Natural killer cell (primary cell): ENCODE measurements around the gene TOMM40. TPM values are rescaled to one million over a fixed set of nuclear protein-coding genes. Genes with fewer than 3 reads are reported as not detected.
"Not testable (repeated sequence)": the region's sequence is repeated elsewhere in the genome, so short reads cannot be mapped to it uniquely, and the experiment has no call there.

ENCODE experiments used
- ATAC-seq, 3 donors: fragments of 150-1000 bp in 2 of 3; fragments of 200-7000 bp in 1 of 3; cut with Tn5 transposase; 1 replicate in 1 of 3; 2 replicates in 2 of 3; pipeline ENCODE4 v1.10.0; 2021; ENCODE audit warnings: mild to moderate bottlenecking in 2 of 3, moderate library complexity in 2 of 3
- DNase-seq, 2 donors: peaks; one replicate each; pipeline versions ENCODE4 v3.0.0 to v3.0.0-alpha.2; 2013 to 2021; ENCODE audit warnings: mixed read lengths in 1 of 2
- H3K27ac ChIP-seq: one replicate; pipeline ENCODE4 v1.5.1; 2013; ENCODE audit warnings: mild to moderate bottlenecking, low read length
- H3K27me3 ChIP-seq: one replicate; pipeline ENCODE4 v1.6.1; 2013; ENCODE audit warnings: low read length; ENCODE audit not compliant: control insufficient read depth, insufficient read depth
- H3K36me3 ChIP-seq: one replicate; pipeline ENCODE4 v1.6.1; 2013; ENCODE audit warnings: low read length; ENCODE audit not compliant: control insufficient read depth, insufficient read depth
- H3K4me1 ChIP-seq: one replicate; pipeline ENCODE4 v1.6.1; 2013; ENCODE audit warnings: low read length; ENCODE audit not compliant: control insufficient read depth, insufficient read depth
- H3K4me3 ChIP-seq: one replicate; pipeline ENCODE4 v1.5.1; 2013; ENCODE audit warnings: low read length
- H3K9me3 ChIP-seq: one replicate; pipeline ENCODE4 v1.6.1; 2013; ENCODE audit warnings: low read length; ENCODE audit not compliant: control insufficient read depth, insufficient read depth
- H3K27ac Mint-ChIP-seq, 2 donors: one replicate each; pipeline ENCODE4 v1.8.0; 2022; ENCODE audit warnings: mild to moderate bottlenecking in 2 of 2, mixed read lengths in 2 of 2, moderate library complexity in 1 of 2
- H3K27me3 Mint-ChIP-seq, 2 donors: one replicate each; pipeline ENCODE4 v1.8.0; 2022; ENCODE audit warnings: low read depth in 2 of 2, mixed read lengths in 2 of 2
- H3K36me3 Mint-ChIP-seq: one replicate; pipeline ENCODE4 v1.8.0; 2022; ENCODE audit warnings: mixed read lengths
- H3K4me1 Mint-ChIP-seq, 2 donors: one replicate each; pipeline ENCODE4 v1.8.0; 2022; ENCODE audit warnings: mixed read lengths in 2 of 2
- H3K4me3 Mint-ChIP-seq: one replicate; pipeline ENCODE4 v1.8.0; 2022; ENCODE audit warnings: mild to moderate bottlenecking, moderate library complexity, mixed read lengths
- H3K9me3 Mint-ChIP-seq, 2 donors: one replicate each; pipeline ENCODE4 v1.8.0; 2022; ENCODE audit warnings: mixed read lengths in 2 of 2
- CTCF ChIP-seq: fragments of 200-600 bp; IDR thresholded peaks from one replicate; pipeline ENCODE4 v1.8.0; 2022; ENCODE audit warnings: antibody characterized with exemption
- WGBS: methylation state at CpG from one replicate; pipeline ENCODE4 v1.1.7; 2013; ENCODE audit warnings: missing lambda C conversion rate; ENCODE audit not compliant: insufficient coverage; 5-methylcytosine and 5-hydroxymethylcytosine counted together
- intact Hi-C: fragments of 100-400 bp; cut with micrococcal nuclease; formaldehyde crosslinking; loops from one replicate; pipeline ENCODE4 v1.14.2; 2022
- total RNA-seq, 4 donors: library from RNA; stranded (reverse); fragments of 120-200 nt in 1 of 4; gene quantifications; one replicate each; pipeline versions ENCODE4 v1.2.3 to v1.2.4, GENCODE V29; 2013 to 2022

TOMM40 gene
- total RNA-seq, 3 donors from 2014 or later (not counting 1 experiment from before 2014, with no cell fraction given): 22.4 to 29.1 (median 23.5) TPM

- peaks cover 15% of the 10 kb centered on the region for H3K27me3 ChIP-seq
- Mint-ChIP-seq H3K36me3 (no peaks in the 10 kb centered on the region), H3K4me3 (no peak overlapping the region), H3K27ac (no peak overlapping the region), H3K27me3 (peaks cover 33 to 37% of the 10 kb centered on the region in 2 donors), H3K4me1 (peaks cover 6 to 8% of the 10 kb centered on the region in 2 donors), H3K9me3 (no peaks in the 10 kb centered on the region)
- TF ChIP-seq CTCF: no peak
- 94% methylated on average over 46 of the region's 46 CpGs for WGBS
- intact Hi-C loops: no loop called here
- DNase-seq (no peak), ATAC-seq (no peak)
- peaks cover 4% of the 10 kb centered on the region for H3K4me1 ChIP-seq
- no peaks in the 10 kb centered on the region for H3K9me3 ChIP-seq
- H3K36me3 ChIP-seq: no peaks in the 10 kb centered on the region
- H3K27ac ChIP-seq: no peak overlapping the region
- H3K4me3 ChIP-seq: no peak overlapping the region
These were observed 17.2 kb downstream of the TOMM40 start for GRCh38 chr19:44908074-44908835.

GRCh38 chr19:44908836-44909261, 17.8 kb downstream of the TOMM40 start:
- Mint-ChIP-seq H3K27ac (no peak overlapping the region), H3K36me3 (no peaks in the 10 kb centered on the region), H3K4me3 (no peak overlapping the region), H3K9me3 (no peaks in the 10 kb centered on the region), H3K4me1 (peaks cover 6 to 8% of the 10 kb centered on the region in 2 donors), H3K27me3 (peaks cover 36 to 43% of the 10 kb centered on the region in 2 donors)
- Histone ChIP-seq H3K4me3 (no peak overlapping the region), H3K27me3 (peaks cover 15% of the 10 kb centered on the region), H3K9me3 (no peaks in the 10 kb centered on the region), H3K36me3 (no peaks in the 10 kb centered on the region), H3K27ac (no peak overlapping the region), H3K4me1 (peaks cover 1% of the 10 kb centered on the region)
- intact Hi-C loops: no loop called here
- ATAC-seq (no peak), DNase-seq (no peak)
- WGBS: 96% methylated on average over 44 of the region's 44 CpGs
- no peak for TF ChIP-seq CTCF

- H3K27me3 ChIP-seq: peaks cover 18% of the 10 kb centered on the region
- Mint-ChIP-seq H3K9me3 (no peaks in the 10 kb centered on the region), H3K27me3 (peaks cover 43 to 51% of the 10 kb centered on the region in 2 donors), H3K4me1 (peaks cover 8 to 17% of the 10 kb centered on the region in 2 donors), H3K36me3 (no peaks in the 10 kb centered on the region), H3K4me3 (no peak overlapping the region), H3K27ac (no peak overlapping the region)
- TF ChIP-seq CTCF: no peak
- no peak overlapping the region for H3K27ac ChIP-seq
- ATAC-seq (no peak), DNase-seq (no peak)
- H3K9me3 ChIP-seq: no peaks in the 10 kb centered on the region
- WGBS: 85% methylated on average over 4 of the region's 5 CpGs
- H3K36me3 ChIP-seq: no peaks in the 10 kb centered on the region
- no peak overlapping the region for H3K4me3 ChIP-seq
- intact Hi-C loops: no loop called here
- peaks cover 8% of the 10 kb centered on the region for H3K4me1 ChIP-seq
These were observed 18.7 kb downstream of the TOMM40 start for GRCh38 chr19:44909775-44910174.

GRCh38 chr19:44911896-44912295, 20.8 kb downstream of the TOMM40 start:
- ATAC-seq, H3K4me3 Mint-ChIP-seq, H3K36me3 Mint-ChIP-seq, H3K27me3 ChIP-seq, intact Hi-C loops, DNase-seq, H3K4me3 ChIP-seq, H3K27ac Mint-ChIP-seq, H3K9me3 ChIP-seq, H3K9me3 Mint-ChIP-seq, H3K27ac ChIP-seq, H3K36me3 ChIP-seq: not testable (repeated sequence)
- Mint-ChIP-seq H3K4me1 (peaks cover 5 to 11% of the 10 kb centered on the region in 2 donors), H3K27me3 (peaks cover 33 to 43% of the 10 kb centered on the region in 2 donors)
- H3K4me1 ChIP-seq: peaks cover 15% of the 10 kb centered on the region
- 89% methylated on average over 6 of the region's 6 CpGs for WGBS
